Heart left ventricle (tissue), 16 donors: ENCODE results near the gene NDUFAF2. TPM values are rescaled to one million over a fixed set of nuclear protein-coding genes. Genes with fewer than 3 reads are reported as not detected.

Experiments used
- ATAC-seq, 4 donors: fragments of 200-7000 bp; cut with Tn5 transposase; one replicate each; pipeline ENCODE4 v1.9.1; 2020 to 2022; ENCODE audit warnings: moderate library complexity in 4 of 4, mild to moderate bottlenecking in 3 of 4, moderate number of reproducible peaks in 1 of 4
- DNase-seq, 5 donors: peaks; one replicate each; pipeline ENCODE4 v3.0.0-alpha.2; 2020
- H3K27ac ChIP-seq, 12 donors: fragments of 200-600 bp; sonication (generic) in 4 of 12; one replicate each; pipeline versions ENCODE4 v1.5.0 to v1.8.0; 2016 to 2022; ENCODE audit warnings: mild to moderate bottlenecking in 2 of 12
- H3K27me3 ChIP-seq, 9 donors: fragments of 200-600 bp; sonication (generic) in 2 of 9; one replicate each; pipeline versions ENCODE4 v1.5.1 to v1.8.0; 2016 to 2022; ENCODE audit warnings: mild to moderate bottlenecking in 3 of 9
- H3K36me3 ChIP-seq, 9 donors: fragments of 200-600 bp; sonication (generic) in 2 of 9; one replicate each; pipeline versions ENCODE4 v1.5.0 to v1.8.0; 2018 to 2022; ENCODE audit warnings: mild to moderate bottlenecking in 2 of 9
- H3K4me1 ChIP-seq, 12 donors: fragments of 200-600 bp; sonication (generic) in 4 of 12; one replicate each; pipeline versions ENCODE4 v1.5.0 to v1.8.0; 2016 to 2022; ENCODE audit warnings: mild to moderate bottlenecking in 3 of 12
- H3K4me3 ChIP-seq, 12 donors: fragments of 200-600 bp; sonication (generic) in 4 of 12; one replicate each; pipeline versions ENCODE4 v1.5.0 to v1.8.0; 2017 to 2022; ENCODE audit warnings: mild to moderate bottlenecking in 9 of 12, moderate library complexity in 4 of 12
- H3K9me3 ChIP-seq, 12 donors: fragments of 200-600 bp; sonication (generic) in 4 of 12; one replicate each; pipeline versions ENCODE4 v1.5.0 to v1.8.0; 2016 to 2022; ENCODE audit warnings: mild to moderate bottlenecking in 1 of 12
- CTCF ChIP-seq, 12 donors: fragments of 200-600 bp; sonication (generic) in 4 of 12; IDR thresholded peaks; one replicate each; pipeline versions ENCODE4 v1.5.0 to v1.8.0; 2018 to 2022; ENCODE audit warnings: antibody characterized with exemption in 12 of 12, mild to moderate bottlenecking in 5 of 12
- POLR2A ChIP-seq, 2 donors: fragments of 450-650 bp; IDR thresholded peaks; one replicate each; pipeline ENCODE4 v1.6.1; 2017; ENCODE audit warnings: antibody characterized with exemption in 2 of 2, mild to moderate bottlenecking in 2 of 2, moderate library complexity in 2 of 2
- WGBS, 4 donors: extraction: QIAGEN DNeasy Blood & Tissue Kit in 2 of 4; methylation state at CpG; one replicate each; pipeline versions ENCODE4 v1.1.5 to v1.1.7; 2013 to 2018; 5-methylcytosine and 5-hydroxymethylcytosine counted together
- intact Hi-C, 10 donors: fragments of 100-400 bp; cut with DNase I; formaldehyde crosslinking; loops; one replicate each; pipeline versions ENCODE4 v1.11.1 to v1.14.2; 2022
- polyA plus RNA-seq, 2 donors: library from polyadenylated mRNA; stranded (reverse); fragments of 200-250 nt; gene quantifications; one replicate each; pipeline ENCODE4 v1.2.3, GENCODE V29; 2013
- total RNA-seq, 9 donors: library from RNA; depleted of rRNA in 2 of 9; stranded (reverse); fragments of >200 nt in 2 of 9; fragmentation: NEBNext Ultra II Directional in 3 of 9; extraction: Animal tissue kit (Norgen Biotek cat#: 25700) in 3 of 9; gene quantifications; one replicate each; pipeline versions ENCODE4 v1.1.0 to v1.2.4, GENCODE V29; 2016 to 2023
- donor health status: ischemic (EF 13 %, LVEDD 7.1; RV severe dilation, severe dysfunction).
- donor health status: healthy with polysubstance abuse.
- donor health status: DM: no; HTN: yes; CAD: no.
- donor health status: DM: no; HTN: no; CAD: no.
- donor health status: ischemic (EF 25% LVEDD 6.9; RV normal size, moderate dysfunction).
- donor health status: ischemic (EF 25% LVEDD 5.7; RV mildly dilated, moderate dysfunction).
- donor health status: healthy.
- donor health status: DM: yes; HTN: yes; CAD: no.
- donor health status: ischemic (EF 35%, LVEDD 5.7; RV mildly dilated, moderate dysfunction).
- donor health status: nonischemic (EF 11% LVEDD 7.7; RV severe dilation, severe dysfunction).
- donor health status: DM: yes; HTN: yes; CAD: no.
- donor health status: PGD.
- donor health status: ischemic (EF 29% LVEDD 5.4; RV normal size, mild dysfunction).
- donor health status: nonischemic (EF 23%, LVEDD 6.1; RV moderate dilation, normal function).

Gene NDUFAF2
- total and polyA plus RNA-seq, 11 donors = 22.9 to 87.7 (median 38.4) TPM

DNA sequence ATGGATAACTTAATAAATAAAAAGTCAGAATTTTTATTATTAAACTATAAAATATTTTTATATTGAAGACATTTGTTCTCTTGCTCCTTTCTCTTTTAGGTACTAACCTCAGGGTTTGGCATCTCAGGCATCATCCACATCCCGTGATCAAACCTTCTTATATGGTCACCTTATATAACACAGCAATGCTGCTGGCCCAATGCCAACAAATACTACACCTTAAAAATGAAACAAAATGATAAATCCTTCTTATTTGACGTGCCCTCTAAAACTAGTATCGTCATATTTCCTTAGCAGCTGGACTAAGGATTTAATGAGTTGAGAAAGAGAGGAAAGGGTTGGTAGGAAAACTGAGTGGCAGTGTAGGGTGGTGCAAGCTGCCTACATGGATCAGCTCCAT lies 56.6 kb downstream of the NDUFAF2 start:
- intact Hi-C loops = no loop called here
- Histone ChIP-seq H3K4me1 (peaks cover 0 to 28% (median 8%) of the 10 kb centered on the region in 12 donors), H3K27ac (no peak overlapping the region), H3K9me3 (no peaks in the 10 kb centered on the region), H3K36me3 (no peaks in the 10 kb centered on the region), H3K27me3 (no peaks in the 10 kb centered on the region), H3K4me3 (no peak overlapping the region)
- ATAC-seq (no peak), DNase-seq (no peak)
- 82 to 93% (median 91%) methylated on average over 3 of the region's 3 CpGs for WGBS, 4 donors
- TF ChIP-seq CTCF (IDR thresholded peaks at IDR 0.05) = no peak
- TF ChIP-seq POLR2A (IDR thresholded peaks at IDR 0.05) = no peak

- H3K36me3 ChIP-seq = no peaks in the 10 kb centered on the region
- ATAC-seq (no peak), DNase-seq (no peak)
- no peak overlapping the region for H3K27ac ChIP-seq
- intact Hi-C loops = no loop called here
- no peak overlapping the region for H3K4me3 ChIP-seq
- no peak for TF ChIP-seq POLR2A (IDR thresholded peaks at IDR 0.05)
- no peak for TF ChIP-seq CTCF (IDR thresholded peaks at IDR 0.05)
- no peaks in the 10 kb centered on the region for H3K9me3 ChIP-seq
- H3K4me1 ChIP-seq = peaks cover 0 to 24% (median 6%) of the 10 kb centered on the region in 12 donors
- H3K27me3 ChIP-seq = no peaks in the 10 kb centered on the region
- WGBS, 4 donors = 43 to 63% (median 51%) methylated on average over 4 of the region's 4 CpGs
These were observed 57.8 kb downstream of the NDUFAF2 start for GRCh38 chr5:61002611-61003355.

GRCh38 chr5:61004448-61004847 lies 59.4 kb downstream of the NDUFAF2 start:
- TF ChIP-seq POLR2A (IDR thresholded peaks at IDR 0.05) = no peak
- TF ChIP-seq CTCF (IDR thresholded peaks at IDR 0.05) = no peak
- peaks cover 0 to 17% (median 2%) of the 10 kb centered on the region in 12 donors for H3K4me1 ChIP-seq
- ATAC-seq = no peak
- no peaks in the 10 kb centered on the region for H3K9me3 ChIP-seq
- no peaks in the 10 kb centered on the region for H3K36me3 ChIP-seq
- no peak for DNase-seq
- intact Hi-C loops = no loop called here
- no peak overlapping the region for H3K4me3 ChIP-seq
- H3K27ac ChIP-seq = no peak overlapping the region
- H3K27me3 ChIP-seq = no peaks in the 10 kb centered on the region

- no peaks in the 10 kb centered on the region for H3K9me3 ChIP-seq
- no peaks in the 10 kb centered on the region for H3K36me3 ChIP-seq
- H3K27ac ChIP-seq = no peak overlapping the region
- intact Hi-C loops = no loop called here
- DNase-seq (no peak), ATAC-seq (no peak)
- H3K4me3 ChIP-seq = no peak overlapping the region
- peaks cover 0 to 10% (median 0%) of the 10 kb centered on the region in 12 donors for H3K4me1 ChIP-seq
- no peaks in the 10 kb centered on the region for H3K27me3 ChIP-seq
- TF ChIP-seq CTCF (IDR thresholded peaks at IDR 0.05) = no peak
- TF ChIP-seq POLR2A (IDR thresholded peaks at IDR 0.05) = no peak
These were observed 64.9 kb downstream of the NDUFAF2 start for GRCh38 chr5:61009907-61010306.
